Memory B cell (primary cell): ENCODE data around the gene METTL3.

Experiments
- ATAC-seq: fragments of 150-1000 bp; cut with Tn5 transposase; 2 replicates; pipeline ENCODE4 v1.10.0; 2021; ENCODE audit warnings: low read depth, mild to moderate bottlenecking, moderate library complexity
- DNase-seq, 2 donors: peaks; one replicate each; pipeline ENCODE4 v3.0.0; 2022; ENCODE audit warnings: low spot score in 2 of 2
- H3K27ac Mint-ChIP-seq: one replicate; pipeline ENCODE4 v1.8.0; 2022; ENCODE audit warnings: mild to moderate bottlenecking, moderate library complexity, mixed read lengths
- H3K27me3 Mint-ChIP-seq: one replicate; pipeline ENCODE4 v1.8.0; 2022; ENCODE audit warnings: mixed read lengths
- H3K36me3 Mint-ChIP-seq: one replicate; pipeline ENCODE4 v1.8.0; 2022; ENCODE audit warnings: mild to moderate bottlenecking, mixed read lengths
- H3K4me1 Mint-ChIP-seq: one replicate; pipeline ENCODE4 v1.8.0; 2022; ENCODE audit warnings: mixed read lengths
- H3K4me3 Mint-ChIP-seq: one replicate; pipeline ENCODE4 v1.8.0; 2022; ENCODE audit warnings: mild to moderate bottlenecking, moderate library complexity, mixed read lengths
- H3K9me3 Mint-ChIP-seq: one replicate; pipeline ENCODE4 v1.8.0; 2022; ENCODE audit warnings: mixed read lengths

The METTL3 gene

GRCh38 chr14:21475767-21476522, 35.2 kb downstream of the METTL3 start:
- peak overlapping the region; percentile 98 for H3K27ac Mint-ChIP-seq
- no peaks in the 10 kb centered on the region for H3K9me3 Mint-ChIP-seq
- peak overlapping the region; percentile 99 for H3K4me3 Mint-ChIP-seq
- no peak for DNase-seq
- ATAC-seq: no peak
- peaks cover 13% of the 10 kb centered on the region for H3K36me3 Mint-ChIP-seq
- H3K4me1 Mint-ChIP-seq: peaks cover 17% of the 10 kb centered on the region
- no peaks in the 10 kb centered on the region for H3K27me3 Mint-ChIP-seq

GRCh38 chr14:21467616-21468015, 43.5 kb downstream of the METTL3 start:
- no peaks in the 10 kb centered on the region for H3K9me3 Mint-ChIP-seq
- peaks cover 3% of the 10 kb centered on the region for H3K4me1 Mint-ChIP-seq
- no peak for ATAC-seq
- no peaks in the 10 kb centered on the region for H3K27me3 Mint-ChIP-seq
- H3K27ac Mint-ChIP-seq: no peak overlapping the region
- H3K36me3 Mint-ChIP-seq: peaks cover 30% of the 10 kb centered on the region
- DNase-seq: no peak
- H3K4me3 Mint-ChIP-seq: no peak overlapping the region

GRCh38 chr14:21455912-21456667, 55.0 kb downstream of the METTL3 start, which contains the start of gene CHD8:
TSS of gene CHD8 (minus strand) at chr14:21456123. CDS start at chr14:21431643, 24,480 bp downstream.
- Mint-ChIP-seq H3K9me3 (no peaks in the 10 kb centered on the region), H3K36me3 (peaks cover 13% of the 10 kb centered on the region), H3K4me1 (peaks cover 23% of the 10 kb centered on the region), H3K4me3 (peak within 1 kb of the TSS; percentile 96), H3K27me3 (no peaks in the 10 kb centered on the region), H3K27ac (peak within 1 kb of the TSS; percentile 98)
- ATAC-seq: peak; percentile 92
- DNase-seq: peak; percentile 93 to 97

GRCh38 chr14:21455592-21455911, 55.6 kb downstream of the METTL3 start:
- Mint-ChIP-seq H3K4me1 (peaks cover 23% of the 10 kb centered on the region), H3K9me3 (no peaks in the 10 kb centered on the region)

GRCh38 chr14:21454843-21455544, 56.1 kb downstream of the METTL3 start:
- H3K27ac Mint-ChIP-seq: peak overlapping the region; percentile 98
- H3K9me3 Mint-ChIP-seq: no peaks in the 10 kb centered on the region
- peaks cover 28% of the 10 kb centered on the region for H3K4me1 Mint-ChIP-seq
- peak overlapping the region; percentile 96 for H3K4me3 Mint-ChIP-seq
- no peaks in the 10 kb centered on the region for H3K27me3 Mint-ChIP-seq
- peaks cover 12% of the 10 kb centered on the region for H3K36me3 Mint-ChIP-seq
- ATAC-seq: no peak
- no peak for DNase-seq

More at GRCh38 chr14:21455592-21455911, 55.6 kb downstream of the METTL3 start:
- peak overlapping the region; percentile 96 for H3K4me3 Mint-ChIP-seq
- no peaks in the 10 kb centered on the region for H3K27me3 Mint-ChIP-seq
- peak overlapping the region; percentile 98 for H3K27ac Mint-ChIP-seq
- peak; percentile 3 for ATAC-seq
- peaks cover 12% of the 10 kb centered on the region for H3K36me3 Mint-ChIP-seq
- DNase-seq: no peak

GRCh38 chr14:21449899-21450216, 61.3 kb downstream of the METTL3 start:
- Mint-ChIP-seq H3K9me3 (no peaks in the 10 kb centered on the region), H3K27me3 (no peaks in the 10 kb centered on the region), H3K4me1 (peaks cover 28% of the 10 kb centered on the region), H3K27ac (peak overlapping the region; percentile 45), H3K4me3 (no peak overlapping the region), H3K36me3 (peaks cover 8% of the 10 kb centered on the region)
- no peak for DNase-seq
- no peak for ATAC-seq
